Neuronal stem cell (in vitro differentiated cells): ENCODE data around the gene RARG.
A peak's percentile ranks its signal among the peaks of the same experiment; 100 is the strongest.

ENCODE experiments used
- DNase-seq: peaks from one replicate; pipeline ENCODE4 v3.0.0-alpha.2; 2013; ENCODE audit warnings: low spot score
- H2AFZ ChIP-seq: one replicate; pipeline ENCODE4 v1.6.1; 2013; ENCODE audit warnings: mild to moderate bottlenecking, low read length, inconsistent platforms
- H2AK5ac ChIP-seq: 2 replicates; pipeline ENCODE4 v1.6.1; 2013; ENCODE audit warnings: low read depth, mild to moderate bottlenecking, inconsistent platforms, low read length, moderate library complexity, mixed read lengths
- H2BK120ac ChIP-seq: 2 replicates; pipeline ENCODE4 v1.6.1; 2013; ENCODE audit warnings: low read depth, mild to moderate bottlenecking, inconsistent platforms, low read length, moderate library complexity, mixed read lengths
- H2BK12ac ChIP-seq: one replicate; pipeline ENCODE4 v1.6.1; 2013; ENCODE audit warnings: low read length, inconsistent platforms
- H2BK15ac ChIP-seq: 2 replicates; pipeline ENCODE4 v1.6.1; 2013; ENCODE audit warnings: mild to moderate bottlenecking, low read length, inconsistent platforms, mixed read lengths
- H2BK5ac ChIP-seq: one replicate; pipeline ENCODE4 v1.6.1; 2013; ENCODE audit warnings: inconsistent platforms, mild to moderate bottlenecking, low read length, moderate library complexity
- H3K14ac ChIP-seq: one replicate; pipeline ENCODE4 v1.6.1; 2013; ENCODE audit warnings: low read length, inconsistent platforms
- H3K18ac ChIP-seq: 2 replicates; pipeline ENCODE4 v1.6.1; 2013; ENCODE audit warnings: low read length, inconsistent platforms
- H3K23ac ChIP-seq: 2 replicates; pipeline ENCODE4 v1.6.1; 2013; ENCODE audit warnings: low read depth, mild to moderate bottlenecking, mixed read lengths, low read length, inconsistent platforms; ENCODE audit not compliant: poor library complexity
- H3K27ac ChIP-seq: replicated peaks from 3 replicates; pipeline ENCODE4 v1.5.1; 2013; ENCODE audit warnings: low read length, inconsistent platforms
- H3K27me3 ChIP-seq, 3 experiments: 2 replicates each; pipeline ENCODE4 v1.6.1; 2013; ENCODE audit warnings: low read length in 3 of 3, mild to moderate bottlenecking in 2 of 3, inconsistent platforms in 1 of 3, low read depth in 1 of 3, mixed read lengths in 1 of 3, moderate library complexity in 1 of 3; ENCODE audit not compliant: control insufficient read depth in 3 of 3, insufficient read depth in 3 of 3
- H3K36me3 ChIP-seq, 2 donors: replicated peaks in 1 of 2; 2 replicates each; pipeline ENCODE4 v1.6.1; 2013; ENCODE audit warnings: low read length in 2 of 2; ENCODE audit not compliant: control insufficient read depth in 2 of 2, insufficient read depth in 2 of 2
- H3K4ac ChIP-seq: 2 replicates; pipeline ENCODE4 v1.6.1; 2013; ENCODE audit warnings: inconsistent platforms, mild to moderate bottlenecking, low read length, moderate library complexity
- H3K4me1 ChIP-seq, 2 donors: 1 replicate in 1 of 2; 2 replicates in 1 of 2; pipeline ENCODE4 v1.6.1; 2013; ENCODE audit warnings: low read length in 2 of 2, low read depth in 1 of 2; ENCODE audit not compliant: control insufficient read depth in 2 of 2, insufficient read depth in 1 of 2
- H3K4me2 ChIP-seq: one replicate; pipeline ENCODE4 v1.6.1; 2013; ENCODE audit warnings: mild to moderate bottlenecking, low read length, inconsistent platforms; ENCODE audit not compliant: insufficient read depth, poor library complexity, severe bottlenecking
- H3K4me3 ChIP-seq, 2 donors: 2 replicates each; pipeline ENCODE4 v1.5.1; 2013; ENCODE audit warnings: low read length in 2 of 2, mild to moderate bottlenecking in 2 of 2, inconsistent platforms in 1 of 2, moderate library complexity in 1 of 2
- H3K79me1 ChIP-seq: one replicate; pipeline ENCODE4 v1.6.1; 2013; ENCODE audit warnings: low read depth, mild to moderate bottlenecking, inconsistent platforms, low read length, moderate library complexity
- H3K9ac ChIP-seq: one replicate; pipeline ENCODE4 v1.6.1; 2013; ENCODE audit warnings: mild to moderate bottlenecking, low read depth, low read length, inconsistent platforms; ENCODE audit not compliant: poor library complexity
- H3K9me3 ChIP-seq, 2 donors: replicated peaks in 1 of 2; 2 replicates each; pipeline versions ENCODE3 to v1.6.1; 2013; ENCODE audit warnings: low read length in 2 of 2, mild to moderate bottlenecking in 2 of 2, inconsistent platforms in 1 of 2, low read depth in 1 of 2, mixed read lengths in 1 of 2, moderate library complexity in 1 of 2; ENCODE audit not compliant: control insufficient read depth in 2 of 2, insufficient read depth in 1 of 2
- H4K8ac ChIP-seq: one replicate; pipeline ENCODE4 v1.6.1; 2013; ENCODE audit warnings: low read depth, mild to moderate bottlenecking, inconsistent platforms, low read length, moderate library complexity
- H4K91ac ChIP-seq: one replicate; pipeline ENCODE4 v1.6.1; 2013; ENCODE audit warnings: low read length, low read depth, mild to moderate bottlenecking, inconsistent platforms; ENCODE audit not compliant: poor library complexity
- WGBS, 2 donors: extraction: QIAGEN DNeasy Blood & Tissue Kit; methylation state at CpG; one replicate each; pipeline ENCODE4 v1.1.7; 2013; ENCODE audit warnings: missing lambda C conversion rate in 2 of 2, mixed read lengths in 1 of 2; ENCODE audit not compliant: insufficient read length in 2 of 2, insufficient replicate concordance in 1 of 2; ENCODE audit errors: extremely low coverage in 2 of 2; 5-methylcytosine and 5-hydroxymethylcytosine counted together

The RARG gene

DNA sequence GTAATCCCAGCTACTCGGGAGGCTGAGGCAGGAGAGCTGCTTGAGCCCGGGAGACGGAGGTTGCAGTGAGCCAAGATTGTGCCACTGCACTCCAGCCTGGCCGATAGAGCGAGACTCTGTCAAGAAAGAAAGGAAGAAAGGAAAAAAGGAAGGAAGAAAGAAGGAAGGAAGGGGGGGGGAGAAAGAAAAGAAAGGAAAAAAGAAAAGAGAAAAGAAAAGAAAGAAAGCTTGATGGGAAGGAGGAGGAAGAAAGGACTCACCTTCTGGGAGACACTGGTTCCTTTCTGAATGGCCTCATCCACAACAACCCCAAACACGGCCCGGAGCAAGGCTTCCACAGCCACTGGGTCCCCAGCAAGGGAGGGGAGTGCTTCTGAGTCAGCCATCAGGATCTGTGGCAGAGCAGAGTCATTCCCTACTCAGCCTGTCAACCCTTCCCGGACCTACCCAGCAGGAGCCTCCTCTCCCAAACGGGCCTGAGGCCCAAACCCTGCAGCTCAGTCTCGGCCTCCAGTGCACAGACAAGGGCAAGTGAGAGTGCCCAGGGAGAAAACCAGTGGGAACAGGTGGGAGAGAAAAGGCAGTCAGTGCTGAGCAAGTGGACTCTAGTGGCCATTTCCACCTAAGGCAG, 58.8 kb downstream of the RARG start:
- H3K14ac ChIP-seq: peak overlapping the region; percentile 14
- peaks cover 4 to 5% of the 10 kb centered on the region in 2 donors for H3K36me3 ChIP-seq
- no CpG with 5 or more reads among the region's 10 CpGs for WGBS, 2 donors
- H3K4ac ChIP-seq: no peak overlapping the region
- H2BK12ac ChIP-seq: no peak overlapping the region
- no peak overlapping the region for H2BK120ac ChIP-seq
- no peak overlapping the region for H2AFZ ChIP-seq
- H4K8ac ChIP-seq: no peak overlapping the region
- H3K4me1 ChIP-seq: peaks cover 5 to 9% of the 10 kb centered on the region in 2 donors
- H3K18ac ChIP-seq: no peak overlapping the region
- no peak overlapping the region for H4K91ac ChIP-seq
- H3K9ac ChIP-seq: peak overlapping the region; percentile 50
- H2BK15ac ChIP-seq: no peak overlapping the region
- H3K4me3 ChIP-seq: peak overlapping the region in 1 of 2 donors; percentile 46
- H2BK5ac ChIP-seq: no peak overlapping the region
- H3K9me3 ChIP-seq: no peaks in the 10 kb centered on the region
- no peaks in the 10 kb centered on the region for H3K79me1 ChIP-seq
- no peak overlapping the region for H3K27ac ChIP-seq
- no peak overlapping the region for H3K4me2 ChIP-seq
- no peaks in the 10 kb centered on the region for H3K27me3 ChIP-seq
- H3K23ac ChIP-seq: no peak overlapping the region
- DNase-seq: no peak
- no peak overlapping the region for H2AK5ac ChIP-seq

DNA sequence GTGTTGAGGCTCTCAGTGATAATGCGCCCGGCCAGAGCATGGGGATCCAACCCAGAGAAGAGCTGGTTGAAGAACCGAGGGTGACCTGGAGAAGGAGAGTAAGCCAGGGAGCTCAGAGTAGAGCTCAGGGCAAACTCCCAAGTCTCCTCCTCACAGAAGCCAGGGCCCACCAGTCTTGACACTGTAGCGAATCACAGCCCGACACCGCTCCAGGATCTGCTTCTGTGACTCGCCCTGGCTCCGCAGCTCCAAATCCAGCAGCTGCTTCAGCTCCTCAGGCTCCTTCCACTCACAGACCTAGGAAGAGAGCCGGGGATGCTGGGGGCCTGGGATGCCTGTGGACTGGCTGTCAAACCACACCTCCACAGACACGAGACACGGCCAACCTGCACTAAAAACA, 59.7 kb downstream of the RARG start:
- no peak overlapping the region for H2BK120ac ChIP-seq
- DNase-seq: no peak
- no peak overlapping the region for H2BK15ac ChIP-seq
- H3K79me1 ChIP-seq: no peaks in the 10 kb centered on the region
- no peak overlapping the region for H2AFZ ChIP-seq
- H3K18ac ChIP-seq: no peak overlapping the region
- peaks cover 5 to 9% of the 10 kb centered on the region in 2 donors for H3K4me1 ChIP-seq
- H4K8ac ChIP-seq: no peak overlapping the region
- H3K9ac ChIP-seq: no peak overlapping the region
- H4K91ac ChIP-seq: no peak overlapping the region
- no peak overlapping the region for H2AK5ac ChIP-seq
- no peaks in the 10 kb centered on the region for H3K9me3 ChIP-seq
- no peaks in the 10 kb centered on the region for H3K27me3 ChIP-seq
- no peak overlapping the region for H2BK12ac ChIP-seq
- H3K4me3 ChIP-seq: no peak overlapping the region
- H3K4ac ChIP-seq: no peak overlapping the region
- peaks cover 4 to 5% of the 10 kb centered on the region in 2 donors for H3K36me3 ChIP-seq
- no peak overlapping the region for H3K4me2 ChIP-seq
- no peak overlapping the region for H3K27ac ChIP-seq
- H3K14ac ChIP-seq: no peak overlapping the region
- H2BK5ac ChIP-seq: no peak overlapping the region
- WGBS, 2 donors: no CpG with 5 or more reads among the region's 11 CpGs
- H3K23ac ChIP-seq: no peak overlapping the region

GRCh38 chr12:53171725-53172329, 60.2 kb downstream of the RARG start:
- H3K4ac ChIP-seq: no peak overlapping the region
- DNase-seq: no peak
- H3K23ac ChIP-seq: no peak overlapping the region
- H3K27ac ChIP-seq: no peak overlapping the region
- no peak overlapping the region for H3K14ac ChIP-seq
- WGBS, 2 donors: no CpG with 5 or more reads among the region's 10 CpGs
- no peak overlapping the region for H3K4me3 ChIP-seq
- no peak overlapping the region for H4K91ac ChIP-seq
- no peaks in the 10 kb centered on the region for H3K9me3 ChIP-seq
- no peak overlapping the region for H2AK5ac ChIP-seq
- peaks cover 4 to 5% of the 10 kb centered on the region in 2 donors for H3K36me3 ChIP-seq
- H2BK12ac ChIP-seq: no peak overlapping the region
- H3K79me1 ChIP-seq: no peaks in the 10 kb centered on the region
- H3K4me2 ChIP-seq: no peak overlapping the region
- H3K18ac ChIP-seq: no peak overlapping the region
- peak overlapping the region; percentile 11 for H2BK5ac ChIP-seq
- H4K8ac ChIP-seq: no peak overlapping the region
- no peak overlapping the region for H3K9ac ChIP-seq
- H2BK120ac ChIP-seq: no peak overlapping the region
- H2BK15ac ChIP-seq: no peak overlapping the region
- H3K27me3 ChIP-seq: no peaks in the 10 kb centered on the region
- peaks cover 5 to 9% of the 10 kb centered on the region in 2 donors for H3K4me1 ChIP-seq
- H2AFZ ChIP-seq: no peak overlapping the region

- WGBS, 2 donors: no CpG with 5 or more reads among the region's 14 CpGs
- Histone ChIP-seq H4K8ac (no peak overlapping the region), H3K4me2 (no peak overlapping the region), H3K4ac (no peak overlapping the region), H3K23ac (peak overlapping the region; percentile 67), H4K91ac (no peak overlapping the region), H2BK15ac (no peak overlapping the region), H2AK5ac (no peak overlapping the region), H3K27me3 (no peaks in the 10 kb centered on the region), H2BK120ac (no peak overlapping the region), H2BK5ac (peak overlapping the region; percentile 11), H3K9ac (no peak overlapping the region), H3K79me1 (no peaks in the 10 kb centered on the region), H3K4me1 (peaks cover 5 to 9% of the 10 kb centered on the region in 2 donors), H3K14ac (no peak overlapping the region), H3K36me3 (peaks cover 4 to 5% of the 10 kb centered on the region in 2 donors), H3K9me3 (no peaks in the 10 kb centered on the region), H2AFZ (no peak overlapping the region), H3K18ac (no peak overlapping the region), H2BK12ac (no peak overlapping the region), H3K27ac (no peak overlapping the region), H3K4me3 (no peak overlapping the region)
- no peak for DNase-seq
These were observed 60.9 kb downstream of the RARG start for GRCh38 chr12:53170876-53171724.
